Measurements from ENCODE around the gene PHF23. TPM values are rescaled to one million over a fixed set of nuclear protein-coding genes. Genes with fewer than 3 reads are reported as not detected.
A peak's percentile ranks its signal among the peaks of the same experiment; 100 is the strongest.

The PHF23 gene
- total RNA-seq, 1 experiment from 2014 or later = 48.5 TPM

DNA sequence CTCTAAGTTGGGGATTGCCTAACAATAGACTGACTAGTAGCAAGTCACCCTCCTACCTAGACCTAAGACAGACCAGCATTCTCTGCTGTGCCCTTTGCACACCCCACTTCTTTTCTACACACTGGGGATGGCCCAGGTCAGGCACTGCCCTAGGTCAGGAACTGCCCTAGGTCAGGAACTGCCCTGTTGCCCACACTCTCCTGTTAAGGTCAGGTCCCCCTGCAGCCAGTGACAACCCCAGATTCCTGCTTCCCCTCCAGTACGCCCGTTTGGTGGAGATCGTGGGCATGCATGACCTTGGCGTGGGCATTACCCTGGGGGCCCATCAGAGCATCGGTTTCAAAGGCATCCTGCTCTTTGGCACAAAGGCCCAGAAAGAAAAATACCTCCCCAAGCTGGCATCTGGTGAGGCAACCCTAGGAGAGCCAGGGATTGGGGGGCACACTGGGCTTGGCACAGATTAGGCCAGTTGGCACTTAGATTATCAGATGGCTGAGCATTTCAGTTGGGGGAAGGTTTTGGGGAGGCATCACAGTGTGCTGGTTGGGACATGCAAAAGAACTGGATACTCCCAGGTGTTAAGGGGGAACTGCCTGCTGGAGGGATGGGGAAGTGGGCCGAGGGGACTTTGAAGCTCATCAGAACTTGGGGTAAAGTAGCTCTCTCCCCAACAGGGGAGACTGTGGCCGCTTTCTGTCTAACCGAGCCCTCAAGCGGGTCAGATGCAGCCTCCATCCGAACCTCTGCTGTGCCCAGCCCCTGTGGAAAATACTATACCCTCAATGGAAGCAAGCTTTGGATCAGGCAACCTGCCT is 17.8 kb downstream of the PHF23 start:
- no peaks in the 10 kb centered on the region for H4K20me1 ChIP-seq (ENCODE audit: insufficient read depth)
- TF ChIP-seq ZNF274 (IDR thresholded peaks at IDR 0.05; ENCODE audit: low read depth, low read length) (no peak), TCF7L2 (IDR thresholded peaks at IDR 0.05; ENCODE audit: borderline replicate concordance, extremely low read depth, insufficient read depth, insufficient read length) (no peak), RAD21 (IDR thresholded peaks at IDR 0.05; ENCODE audit: low read depth) (no peak), SIN3A (IDR thresholded peaks at IDR 0.05; ENCODE audit: low read depth) (no peak; the same call in 1 of the 2 replicates), EZH2 (IDR thresholded peaks at IDR 0.05) (no peak), MAX (IDR thresholded peaks at IDR 0.05) (no peak), EZH2phosphoT487 (IDR thresholded peaks at IDR 0.05; ENCODE audit: borderline replicate concordance) (no peak), SP1 (IDR thresholded peaks at IDR 0.05; ENCODE audit: low read depth) (no peak), POLR2A (IDR thresholded peaks at IDR 0.05; ENCODE audit: borderline replicate concordance, extremely low read depth, insufficient read depth, insufficient read length) (no peak), SRF (IDR thresholded peaks at IDR 0.05; ENCODE audit: low read depth) (no peak), ZFX (IDR thresholded peaks at IDR 0.05) (no peak), YY1 (IDR thresholded peaks at IDR 0.05; ENCODE audit: extremely low read depth, insufficient replicate concordance, low read depth, low read length) (no peak), JUND (IDR thresholded peaks at IDR 0.05) (no peak), ZBTB33 (IDR thresholded peaks at IDR 0.05; ENCODE audit: extremely low read depth, insufficient replicate concordance, low read length) (no peak), EGR1 (IDR thresholded peaks at IDR 0.05; ENCODE audit: low read depth) (no peak), CBX3 (IDR thresholded peaks at IDR 0.05; ENCODE audit: low read depth) (no peak), POLR2AphosphoS5 (IDR thresholded peaks at IDR 0.05; ENCODE audit: low read depth, low read length) (no peak; the same call in 1 of the 2 replicates)
- TF ChIP-seq, protein P1, sequence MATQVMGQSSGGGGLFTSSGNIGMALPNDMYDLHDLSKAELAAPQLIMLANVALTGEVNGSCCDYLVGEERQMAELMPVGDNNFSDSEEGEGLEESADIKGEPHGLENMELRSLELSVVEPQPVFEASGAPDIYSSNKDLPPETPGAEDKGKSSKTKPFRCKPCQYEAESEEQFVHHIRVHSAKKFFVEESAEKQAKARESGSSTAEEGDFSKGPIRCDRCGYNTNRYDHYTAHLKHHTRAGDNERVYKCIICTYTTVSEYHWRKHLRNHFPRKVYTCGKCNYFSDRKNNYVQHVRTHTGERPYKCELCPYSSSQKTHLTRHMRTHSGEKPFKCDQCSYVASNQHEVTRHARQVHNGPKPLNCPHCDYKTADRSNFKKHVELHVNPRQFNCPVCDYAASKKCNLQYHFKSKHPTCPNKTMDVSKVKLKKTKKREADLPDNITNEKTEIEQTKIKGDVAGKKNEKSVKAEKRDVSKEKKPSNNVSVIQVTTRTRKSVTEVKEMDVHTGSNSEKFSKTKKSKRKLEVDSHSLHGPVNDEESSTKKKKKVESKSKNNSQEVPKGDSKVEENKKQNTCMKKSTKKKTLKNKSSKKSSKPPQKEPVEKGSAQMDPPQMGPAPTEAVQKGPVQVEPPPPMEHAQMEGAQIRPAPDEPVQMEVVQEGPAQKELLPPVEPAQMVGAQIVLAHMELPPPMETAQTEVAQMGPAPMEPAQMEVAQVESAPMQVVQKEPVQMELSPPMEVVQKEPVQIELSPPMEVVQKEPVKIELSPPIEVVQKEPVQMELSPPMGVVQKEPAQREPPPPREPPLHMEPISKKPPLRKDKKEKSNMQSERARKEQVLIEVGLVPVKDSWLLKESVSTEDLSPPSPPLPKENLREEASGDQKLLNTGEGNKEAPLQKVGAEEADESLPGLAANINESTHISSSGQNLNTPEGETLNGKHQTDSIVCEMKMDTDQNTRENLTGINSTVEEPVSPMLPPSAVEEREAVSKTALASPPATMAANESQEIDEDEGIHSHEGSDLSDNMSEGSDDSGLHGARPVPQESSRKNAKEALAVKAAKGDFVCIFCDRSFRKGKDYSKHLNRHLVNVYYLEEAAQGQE (IDR thresholded peaks at IDR 0.05; ENCODE audit: low read depth) = no peak

More for the DNA sequence above, 17.8 kb downstream of the PHF23 start:
- DNase-seq (ENCODE audit: low read depth, low spot score) (no peak), ATAC-seq (no peak)
- Histone ChIP-seq H3K4me2 (ENCODE audit: low read length) (peak overlapping the region; percentile 96), H3K27me3 (ENCODE audit: insufficient read depth, low read length) (no peaks in the 10 kb centered on the region), H3K9ac (ENCODE audit: low read length) (peak overlapping the region; percentile 95), H3K9me3 (ENCODE audit: control insufficient read depth in 1 of 2, insufficient read depth in 1 of 2, low read depth in 1 of 2, low read length in 2 of 2) (no peaks in the 10 kb centered on the region), H3K4me3 (replicated peaks in 1 of 2; ENCODE audit: low read depth in 1 of 2, low read length in 2 of 2) (peak overlapping the region; percentile 69 to 75), H3K36me3 (ENCODE audit: control insufficient read depth in 1 of 2, insufficient read depth in 2 of 2, low read length in 2 of 2) (peaks cover 30 to 41% of the 10 kb centered on the region in 2 experiments; a peak in 3 of 4 replicates), H3K27ac (ENCODE audit: low read depth, low read length) (peak overlapping the region; percentile 99), H2AFZ (ENCODE audit: low read depth, low read length, poor library complexity, severe bottlenecking) (no peak overlapping the region), H3K4me1 (ENCODE audit: control insufficient read depth in 1 of 2, insufficient read depth in 2 of 2, low read length in 2 of 2) (peaks cover 7 to 41% of the 10 kb centered on the region in 2 experiments; a peak in 3 of 4 replicates), H3K9me2 (ENCODE audit: insufficient read depth) (no peaks in the 10 kb centered on the region), H3K79me2 (ENCODE audit: insufficient read depth, low read length) (peaks cover 30% of the 10 kb centered on the region)
- intact Hi-C loops (cut with micrococcal nuclease) = loop anchor here (2.0 kb wide), 1 partner anchor 75 kb away; no protein-coding TSS in a partner anchor
- no TSS peak for BruUV-seq (replicated peaks)
- ChIA-PET CTCF (interaction anchor here (0.9 to 2.8 kb wide), 14 partner anchors 8 to 339 kb away, joined by 3 to 37 read pairs (median 5); partner anchors contain the start of genes GABARAP, NEURL4, PHF23 and SLC2A4), POLR2A (interaction anchor here (1.1 to 3.2 kb wide), 8 partner anchors 13 to 363 kb away, joined by 3 to 19 read pairs (median 9); partner anchors contain the start of genes DVL2, GABARAP and MPDU1), RAD21 (ENCODE audit: low non-redundant PET in 1 of 2, low total read pairs in 2 of 2, uncharacterized antibody in 2 of 2, unreplicated experiment in 2 of 2) (interaction anchor here (0.6 to 1.2 kb wide), 6 partner anchors 15 to 189 kb away, joined by 3 to 7 read pairs (median 5); no protein-coding TSS in a partner anchor)

All from HCT116 (cell line).